A673 (cell line): ENCODE results near the gene HSPE1. TPM values are rescaled to one million over a fixed set of nuclear protein-coding genes. Genes with fewer than 3 reads are reported as not detected.
"Not testable (repeated sequence)": the region's sequence is repeated elsewhere in the genome, so short reads cannot be mapped to it uniquely, and the experiment has no call there.

Experiments used
- BruUV-seq: library from RNA; stranded (reverse); fragments of 400-500 nt; replicated peaks from 2 replicates; lab custom pipeline; 2021; lab: Mats Ljungman, UMichigan
- CTCF ChIA-PET: fragments of 300-600 bp; sonication (Branson Sonifier 250); formaldehyde crosslinking; loops from one replicate; lab custom pipeline; 2022; ENCODE audit warnings: antibody characterized with exemption; lab: Charles Lee
- POLR2A ChIA-PET: fragments of 300-600 bp; sonication (Branson Sonifier 250); formaldehyde crosslinking; loops from one replicate; lab custom pipeline; 2022; ENCODE audit warnings: antibody characterized with exemption; ENCODE audit not compliant: low non-redundant PET; lab: Charles Lee
- DNase-seq: peaks from one replicate; pipeline ENCODE4 v3.0.0-alpha.2; 2015; ENCODE audit warnings: low spot score
- H3K27ac ChIP-seq: fragments of 200-600 bp; sonication (generic); 2 replicates; pipeline ENCODE4 v1.5.1; 2016; ENCODE audit warnings: mixed run types, low read depth, mild to moderate bottlenecking, mixed read lengths, antibody characterized with exemption, low read length; ENCODE audit not compliant: poor library complexity, severe bottlenecking
- H3K27me3 ChIP-seq: fragments of 200-600 bp; sonication (generic); replicated peaks from 2 replicates; pipeline ENCODE4 v1.6.1; 2017; ENCODE audit warnings: mixed run types, low read depth, mild to moderate bottlenecking, mixed read lengths, antibody characterized with exemption, low read length; ENCODE audit not compliant: insufficient read depth, poor library complexity
- H3K36me3 ChIP-seq: fragments of 200-600 bp; sonication (generic); 2 replicates; pipeline ENCODE4 v1.6.1; 2016; ENCODE audit warnings: mixed run types, mild to moderate bottlenecking, mixed read lengths, antibody characterized with exemption, low read length; ENCODE audit not compliant: insufficient read depth, poor library complexity, severe bottlenecking
- H3K4me1 ChIP-seq: fragments of 200-600 bp; sonication (generic); 2 replicates; pipeline ENCODE4 v1.6.1; 2017; ENCODE audit warnings: mixed run types, mild to moderate bottlenecking, mixed read lengths, antibody characterized with exemption, low read length; ENCODE audit not compliant: insufficient read depth, poor library complexity, severe bottlenecking
- H3K4me3 ChIP-seq: fragments of 200-600 bp; sonication (generic); 2 replicates; pipeline ENCODE4 v1.5.1; 2016; ENCODE audit warnings: low read depth, mixed run types, mild to moderate bottlenecking, mixed read lengths, low read length; ENCODE audit not compliant: poor library complexity, severe bottlenecking
- H3K9me3 ChIP-seq: fragments of 200-600 bp; sonication (generic); 2 replicates; pipeline ENCODE4 v1.6.1; 2016; ENCODE audit warnings: mixed run types, low read depth, mild to moderate bottlenecking, mixed read lengths, antibody characterized with exemption, low read length; ENCODE audit not compliant: poor library complexity, severe bottlenecking
- EZH2 ChIP-seq: fragments of 200-600 bp; sonication (generic); IDR thresholded peaks from 2 replicates; pipeline ENCODE4 v1.6.1; 2017; ENCODE audit warnings: borderline replicate concordance, low read depth, mild to moderate bottlenecking, mixed read lengths, antibody characterized with exemption, low read length; ENCODE audit not compliant: poor library complexity, severe bottlenecking
- intact Hi-C: fragments of 100-400 bp; cut with micrococcal nuclease; formaldehyde crosslinking; loops from one replicate; pipeline ENCODE4 v1.10.0; 2022; ENCODE audit not compliant: unreplicated experiment
- total RNA-seq: library from RNA; stranded (reverse); gene quantifications from 2 replicates; pipeline ENCODE4 v1.2.3, GENCODE V29; 2021
- TF ChIP-seq, protein P1 (sequence below): fragments of 300-800, 200-600 bp; sonication (generic); conservative IDR thresholded peaks from 2 replicates; pipeline ENCODE4 v1.5.1; 2017; ENCODE audit warnings: low read depth, mild to moderate bottlenecking, antibody characterized with exemption, low read length, moderate library complexity, mixed read lengths

HSPE1 gene
- total RNA-seq, 1 experiment from 2014 or later, result 356 TPM

DNA sequence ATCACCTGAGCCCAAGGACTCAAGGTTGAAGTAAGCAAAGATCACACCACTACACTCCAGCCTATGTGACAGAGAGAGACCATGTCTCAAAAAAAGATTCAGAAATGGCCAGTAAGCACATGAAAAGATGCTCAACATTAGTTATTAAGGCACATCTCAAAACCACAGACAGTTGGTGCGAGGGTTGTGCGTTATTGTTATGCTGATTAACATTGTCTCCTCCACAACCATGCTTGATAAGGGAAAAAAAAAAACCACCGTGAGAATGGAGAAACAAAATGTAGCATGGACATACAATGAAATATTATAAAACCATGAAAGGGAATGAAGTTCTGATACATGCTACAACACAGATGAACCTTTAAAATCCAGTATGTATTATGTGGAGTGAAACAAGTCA is 43.0 kb downstream of the HSPE1 start:
- TF ChIP-seq EZH2, result no peak
- TF ChIP-seq, protein P1, sequence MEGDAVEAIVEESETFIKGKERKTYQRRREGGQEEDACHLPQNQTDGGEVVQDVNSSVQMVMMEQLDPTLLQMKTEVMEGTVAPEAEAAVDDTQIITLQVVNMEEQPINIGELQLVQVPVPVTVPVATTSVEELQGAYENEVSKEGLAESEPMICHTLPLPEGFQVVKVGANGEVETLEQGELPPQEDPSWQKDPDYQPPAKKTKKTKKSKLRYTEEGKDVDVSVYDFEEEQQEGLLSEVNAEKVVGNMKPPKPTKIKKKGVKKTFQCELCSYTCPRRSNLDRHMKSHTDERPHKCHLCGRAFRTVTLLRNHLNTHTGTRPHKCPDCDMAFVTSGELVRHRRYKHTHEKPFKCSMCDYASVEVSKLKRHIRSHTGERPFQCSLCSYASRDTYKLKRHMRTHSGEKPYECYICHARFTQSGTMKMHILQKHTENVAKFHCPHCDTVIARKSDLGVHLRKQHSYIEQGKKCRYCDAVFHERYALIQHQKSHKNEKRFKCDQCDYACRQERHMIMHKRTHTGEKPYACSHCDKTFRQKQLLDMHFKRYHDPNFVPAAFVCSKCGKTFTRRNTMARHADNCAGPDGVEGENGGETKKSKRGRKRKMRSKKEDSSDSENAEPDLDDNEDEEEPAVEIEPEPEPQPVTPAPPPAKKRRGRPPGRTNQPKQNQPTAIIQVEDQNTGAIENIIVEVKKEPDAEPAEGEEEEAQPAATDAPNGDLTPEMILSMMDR, result no peak
- H3K27ac ChIP-seq, result no peak overlapping the region
- H3K4me1 ChIP-seq, result peaks cover 4% of the 10 kb centered on the region
- CTCF ChIA-PET, result no interaction called here
- intact Hi-C loops, result no loop called here
- no peak for DNase-seq
- no peak overlapping the region for H3K4me3 ChIP-seq
- POLR2A ChIA-PET, result no interaction called here
- peaks cover 27% of the 10 kb centered on the region for H3K36me3 ChIP-seq
- no peaks in the 10 kb centered on the region for H3K27me3 ChIP-seq
- BruUV-seq, result no TSS peak
- no peaks in the 10 kb centered on the region for H3K9me3 ChIP-seq

DNA sequence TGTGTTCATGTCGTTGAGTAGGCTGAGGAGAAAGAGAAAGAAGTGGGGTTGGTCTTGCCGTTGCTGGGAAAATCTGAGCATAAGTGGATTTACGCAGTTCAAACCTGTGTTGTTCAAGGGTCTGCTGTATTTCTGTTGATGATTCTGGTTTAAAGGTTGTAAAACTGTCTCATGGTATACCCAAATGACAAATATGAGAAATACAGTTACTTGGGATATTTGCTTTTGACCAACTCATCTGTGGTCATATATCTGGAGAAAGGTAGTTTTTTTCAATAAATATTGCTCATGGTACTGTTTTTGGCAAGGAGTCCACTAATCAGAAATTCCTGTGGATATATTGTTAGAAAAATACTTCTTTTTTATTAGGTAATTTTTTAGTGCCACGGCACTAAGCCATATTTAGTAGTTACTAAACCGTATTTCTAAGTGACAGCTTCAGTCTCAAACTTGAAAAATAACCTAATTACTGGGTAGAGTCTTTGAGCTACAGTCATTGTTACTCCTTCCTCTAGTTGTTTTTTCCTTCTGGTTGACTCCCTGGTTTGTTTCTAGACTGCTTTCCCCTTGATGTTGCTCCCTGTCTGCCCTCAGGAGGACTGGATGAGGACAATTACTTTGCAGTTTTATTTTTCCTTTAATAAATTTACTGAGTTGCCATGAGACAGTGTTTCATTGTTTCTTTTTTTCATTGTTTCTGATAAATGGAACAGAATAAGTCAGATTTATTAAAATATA is 47.2 kb downstream of the HSPE1 start:
- BruUV-seq, result no TSS peak
- POLR2A ChIA-PET, result no interaction called here
- Histone ChIP-seq H3K27me3 (no peaks in the 10 kb centered on the region), H3K4me1 (no peaks in the 10 kb centered on the region), H3K36me3 (peaks cover 34% of the 10 kb centered on the region), H3K9me3 (no peaks in the 10 kb centered on the region), H3K4me3 (no peak overlapping the region), H3K27ac (peak overlapping the region; percentile 12)
- DNase-seq, result no peak
- intact Hi-C loops, result no loop called here
- TF ChIP-seq EZH2, result no peak
- TF ChIP-seq, protein P1, result no peak
- CTCF ChIA-PET, result no interaction called here

DNA sequence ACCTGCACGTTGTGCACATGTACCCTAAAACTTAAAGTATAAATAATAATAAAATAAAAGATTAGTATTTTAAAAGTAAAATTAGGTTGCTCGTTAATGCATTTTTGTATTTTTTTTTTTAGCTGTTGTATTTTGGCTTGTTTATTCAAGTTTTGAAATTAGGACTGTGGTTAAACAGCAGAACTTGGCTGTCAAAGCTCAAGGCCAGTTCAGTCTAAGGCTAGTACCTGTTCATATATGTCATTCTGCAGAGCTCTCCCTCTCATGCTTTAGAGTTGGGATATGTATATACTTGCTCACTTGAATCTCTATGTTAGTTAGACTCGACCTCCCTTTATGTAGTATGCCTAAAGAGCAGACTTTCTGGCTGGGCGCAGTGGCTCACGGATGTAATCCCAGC is 48.4 kb downstream of the HSPE1 start:
- no TSS peak for BruUV-seq
- CTCF ChIA-PET, result no interaction called here

DNA sequence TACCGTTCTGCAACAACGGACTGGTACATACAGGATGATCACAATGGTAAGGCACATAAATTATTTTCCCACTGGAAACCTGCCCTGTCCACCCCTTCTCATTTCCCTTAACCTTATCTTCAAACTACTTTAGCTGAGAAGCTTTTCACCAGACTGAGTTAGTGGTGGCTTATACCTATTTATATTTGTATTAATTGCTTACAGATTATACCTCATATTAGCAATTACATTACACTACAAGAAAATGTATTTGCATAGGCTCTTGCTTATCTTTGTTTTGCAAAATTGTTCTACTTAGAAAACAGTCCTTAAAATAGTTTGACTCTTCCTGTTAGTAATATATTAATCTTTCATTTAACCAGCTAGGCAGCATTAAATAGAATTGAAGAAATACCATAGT is 51.1 kb downstream of the HSPE1 start:
- H3K27me3 ChIP-seq, POLR2A ChIA-PET, DNase-seq, H3K27ac ChIP-seq, intact Hi-C loops, CTCF ChIA-PET, H3K4me1 ChIP-seq, BruUV-seq, H3K9me3 ChIP-seq, H3K4me3 ChIP-seq: not testable (repeated sequence)
- H3K36me3 ChIP-seq, result peaks cover 33% of the 10 kb centered on the region

More for the DNA sequence above, 48.4 kb downstream of the HSPE1 start:
- H3K27me3 ChIP-seq, result no peaks in the 10 kb centered on the region
- H3K9me3 ChIP-seq, result no peaks in the 10 kb centered on the region
- H3K4me3 ChIP-seq, result no peak overlapping the region
- POLR2A ChIA-PET, result no interaction called here
- H3K27ac ChIP-seq, result no peak overlapping the region
- TF ChIP-seq, protein P1, result no peak
- TF ChIP-seq EZH2, result no peak
- peaks cover 26% of the 10 kb centered on the region for H3K36me3 ChIP-seq
- no peaks in the 10 kb centered on the region for H3K4me1 ChIP-seq
- no peak for DNase-seq
- intact Hi-C loops, result no loop called here
